SJSA1 (cell line): Measurements from ENCODE around the gene TSPAN2. TPM values are rescaled to one million over a fixed set of nuclear protein-coding genes. Genes with fewer than 3 reads are reported as not detected.

ENCODE experiments used
- DNase-seq, 2 experiments: peaks; one replicate each; pipeline ENCODE4 v3.0.0-alpha.2; 2015 to 2020; ENCODE audit warnings: low spot score in 2 of 2, low read depth in 1 of 2
- H3K27ac ChIP-seq: fragments of 250-450 bp; sonication (Bioruptor Pico); 2 replicates; pipeline ENCODE4 v1.5.1; 2020; ENCODE audit warnings: mild to moderate bottlenecking, moderate library complexity
- H3K27me3 ChIP-seq: fragments of 250-450 bp; sonication (Bioruptor Pico); replicated peaks from 2 replicates; pipeline ENCODE4 v1.5.1; 2020; ENCODE audit warnings: mild to moderate bottlenecking, moderate library complexity
- H3K36me3 ChIP-seq: fragments of 250-450 bp; sonication (Bioruptor Pico); 2 replicates; pipeline ENCODE4 v1.5.1; 2020; ENCODE audit warnings: mild to moderate bottlenecking
- H3K4me1 ChIP-seq: fragments of 250-450 bp; sonication (Bioruptor Pico); replicated peaks from 2 replicates; pipeline ENCODE4 v1.6.1; 2021; ENCODE audit warnings: mild to moderate bottlenecking
- H3K4me3 ChIP-seq: fragments of 250-450 bp; sonication (Bioruptor Pico); 2 replicates; pipeline ENCODE4 v1.5.1; 2020; ENCODE audit warnings: mild to moderate bottlenecking
- H3K9me3 ChIP-seq: fragments of 250-450 bp; sonication (Bioruptor Pico); replicated peaks from 2 replicates; pipeline ENCODE4 v1.5.1; 2020; ENCODE audit warnings: mild to moderate bottlenecking
- total RNA-seq: library from RNA; depleted of rRNA; stranded (reverse); fragments of >200 nt; shearing (Covaris generic); gene quantifications from 2 replicates; pipeline ENCODE4 v1.2.3, GENCODE V29; 2014

The TSPAN2 gene
- total RNA-seq, 1 experiment from 2014 or later: 18.2 TPM

- peak; percentile 96 to 97 for DNase-seq
- H3K36me3 ChIP-seq: 0 out of 2 replicates have a peak, but pooled peaks cover 2% of the 10 kb centered on the region
- peaks cover 48% of the 10 kb centered on the region for H3K4me1 ChIP-seq
- no peaks in the 10 kb centered on the region for H3K27me3 ChIP-seq
- H3K4me3 ChIP-seq: no peak overlapping the region
- peak overlapping the region; percentile 99 for H3K27ac ChIP-seq
- H3K9me3 ChIP-seq: no peaks in the 10 kb centered on the region
Measured at GRCh38 chr1:115062542-115063004, 26.7 kb downstream of the TSPAN2 start.

- DNase-seq: no peak
- H3K36me3 ChIP-seq: 0 out of 2 replicates have a peak, but pooled peaks cover 5% of the 10 kb centered on the region
- no peak overlapping the region for H3K4me3 ChIP-seq
- peaks cover 61% of the 10 kb centered on the region for H3K4me1 ChIP-seq
- H3K9me3 ChIP-seq: no peaks in the 10 kb centered on the region
- H3K27me3 ChIP-seq: no peaks in the 10 kb centered on the region
- no peak overlapping the region for H3K27ac ChIP-seq
Measured at GRCh38 chr1:115060501-115060900, 28.8 kb downstream of the TSPAN2 start.

- H3K4me3 ChIP-seq: no peak overlapping the region
- H3K27ac ChIP-seq: no peak overlapping the region
- H3K4me1 ChIP-seq: peaks cover 56% of the 10 kb centered on the region
- H3K9me3 ChIP-seq: no peaks in the 10 kb centered on the region
- no peak for DNase-seq
- 0 out of 2 replicates have a peak, but pooled peaks cover 5% of the 10 kb centered on the region for H3K36me3 ChIP-seq
- H3K27me3 ChIP-seq: no peaks in the 10 kb centered on the region
Measured at GRCh38 chr1:115059316-115059715, 30.0 kb downstream of the TSPAN2 start.

GRCh38 chr1:115057661-115058254 is 31.5 kb downstream of the TSPAN2 start:
- no peaks in the 10 kb centered on the region for H3K9me3 ChIP-seq

GRCh38 chr1:115056395-115056798 is 32.9 kb downstream of the TSPAN2 start:
- Histone ChIP-seq H3K4me1 (peaks cover 29% of the 10 kb centered on the region), H3K36me3 (peaks cover 5% of the 10 kb centered on the region; the same call in 1 of the 2 replicates), H3K4me3 (peak overlapping the region; percentile 19), H3K9me3 (no peaks in the 10 kb centered on the region), H3K27ac (peak overlapping the region; percentile 80), H3K27me3 (no peaks in the 10 kb centered on the region)
- peak; percentile 93 to 94 for DNase-seq

More at GRCh38 chr1:115057661-115058254, 31.5 kb downstream of the TSPAN2 start:
- DNase-seq: no peak
- Histone ChIP-seq H3K4me1 (peaks cover 43% of the 10 kb centered on the region), H3K27me3 (no peaks in the 10 kb centered on the region), H3K36me3 (peaks cover 5% of the 10 kb centered on the region; the same call in 1 of the 2 replicates), H3K27ac (peak overlapping the region; percentile 80), H3K4me3 (no peak overlapping the region)

- no peaks in the 10 kb centered on the region for H3K27me3 ChIP-seq
- peaks cover 21% of the 10 kb centered on the region for H3K4me1 ChIP-seq
- no peak overlapping the region for H3K27ac ChIP-seq
- peak in 1 of 2 experiments; percentile 53 for DNase-seq
- H3K4me3 ChIP-seq: no peak overlapping the region
- no peaks in the 10 kb centered on the region for H3K9me3 ChIP-seq
- peaks cover 2% of the 10 kb centered on the region; the same call in 1 of the 2 replicates for H3K36me3 ChIP-seq
Measured at GRCh38 chr1:115052454-115053083, 36.7 kb downstream of the TSPAN2 start.

GRCh38 chr1:115051850-115052249 is 37.5 kb downstream of the TSPAN2 start:
- Histone ChIP-seq H3K9me3 (no peaks in the 10 kb centered on the region), H3K4me3 (no peak overlapping the region), H3K27me3 (no peaks in the 10 kb centered on the region), H3K4me1 (peaks cover 14% of the 10 kb centered on the region), H3K36me3 (no peaks in the 10 kb centered on the region; the same call in 1 of the 2 replicates), H3K27ac (no peak overlapping the region)
- DNase-seq: no peak

GRCh38 chr1:115046751-115047150 is 42.6 kb downstream of the TSPAN2 start:
- DNase-seq: no peak
- Histone ChIP-seq H3K4me1 (no peaks in the 10 kb centered on the region), H3K27me3 (no peaks in the 10 kb centered on the region), H3K27ac (no peak overlapping the region), H3K36me3 (no peaks in the 10 kb centered on the region), H3K4me3 (no peak overlapping the region), H3K9me3 (no peaks in the 10 kb centered on the region)

- H3K4me3 ChIP-seq: no peak overlapping the region
- H3K27me3 ChIP-seq: no peaks in the 10 kb centered on the region
- H3K9me3 ChIP-seq: no peaks in the 10 kb centered on the region
- DNase-seq: no peak
- peaks cover 5% of the 10 kb centered on the region; the same call in 1 of the 2 replicates for H3K4me1 ChIP-seq
- H3K36me3 ChIP-seq: no peaks in the 10 kb centered on the region
- no peak overlapping the region for H3K27ac ChIP-seq
Measured at GRCh38 chr1:115041654-115042053, 47.6 kb downstream of the TSPAN2 start.

- Histone ChIP-seq H3K9me3 (no peaks in the 10 kb centered on the region), H3K27me3 (no peaks in the 10 kb centered on the region), H3K4me3 (no peak overlapping the region), H3K27ac (no peak overlapping the region), H3K4me1 (peaks cover 5% of the 10 kb centered on the region; the same call in 1 of the 2 replicates), H3K36me3 (no peaks in the 10 kb centered on the region)
- no peak for DNase-seq
Measured at GRCh38 chr1:115040501-115040900, 48.8 kb downstream of the TSPAN2 start.

- no peak overlapping the region for H3K27ac ChIP-seq
- no peaks in the 10 kb centered on the region for H3K36me3 ChIP-seq
- H3K9me3 ChIP-seq: no peaks in the 10 kb centered on the region
- no peaks in the 10 kb centered on the region for H3K27me3 ChIP-seq
- H3K4me3 ChIP-seq: no peak overlapping the region
- DNase-seq: no peak
- H3K4me1 ChIP-seq: peaks cover 5% of the 10 kb centered on the region; the same call in 1 of the 2 replicates
Measured at GRCh38 chr1:115036814-115037507, 52.3 kb downstream of the TSPAN2 start.

GRCh38 chr1:115035652-115036051 is 53.7 kb downstream of the TSPAN2 start:
- no peak for DNase-seq
- H3K27me3 ChIP-seq: no peaks in the 10 kb centered on the region
- H3K4me3 ChIP-seq: no peak overlapping the region

GRCh38 chr1:115031595-115031994 is 57.7 kb downstream of the TSPAN2 start:
- H3K4me1 ChIP-seq: no peaks in the 10 kb centered on the region
- H3K9me3 ChIP-seq: no peaks in the 10 kb centered on the region
- no peak overlapping the region for H3K27ac ChIP-seq
- no peaks in the 10 kb centered on the region for H3K27me3 ChIP-seq
- H3K36me3 ChIP-seq: no peaks in the 10 kb centered on the region
- H3K4me3 ChIP-seq: no peak overlapping the region
- DNase-seq: peak in 1 of 2 experiments; percentile 32

More at GRCh38 chr1:115035652-115036051, 53.7 kb downstream of the TSPAN2 start:
- Histone ChIP-seq H3K4me1 (peaks cover 5% of the 10 kb centered on the region; the same call in 1 of the 2 replicates), H3K27ac (no peak overlapping the region), H3K9me3 (no peaks in the 10 kb centered on the region), H3K36me3 (no peaks in the 10 kb centered on the region)

- Histone ChIP-seq H3K4me1 (no peaks in the 10 kb centered on the region), H3K27ac (no peak within 1 kb of the TSS), H3K9me3 (no peaks in the 10 kb centered on the region), H3K27me3 (no peaks in the 10 kb centered on the region), H3K36me3 (no peaks in the 10 kb centered on the region), H3K4me3 (no peak within 1 kb of the TSS)
- no peak for DNase-seq
Measured at GRCh38 chr1:115029526-115029925, 59.8 kb downstream of the TSPAN2 start, which contains the start of gene TSHB. Gene TSHB, plus strand, starts transcription at chr1:115029826. Its CDS starts 3,537 bp downstream, at chr1:115033363.
